Measurements from ENCODE around the gene FOS.
"Not testable (repeated sequence)": the region's sequence is repeated elsewhere in the genome, so short reads cannot be mapped to it uniquely, and the experiment has no call there.

Gene FOS

DNA sequence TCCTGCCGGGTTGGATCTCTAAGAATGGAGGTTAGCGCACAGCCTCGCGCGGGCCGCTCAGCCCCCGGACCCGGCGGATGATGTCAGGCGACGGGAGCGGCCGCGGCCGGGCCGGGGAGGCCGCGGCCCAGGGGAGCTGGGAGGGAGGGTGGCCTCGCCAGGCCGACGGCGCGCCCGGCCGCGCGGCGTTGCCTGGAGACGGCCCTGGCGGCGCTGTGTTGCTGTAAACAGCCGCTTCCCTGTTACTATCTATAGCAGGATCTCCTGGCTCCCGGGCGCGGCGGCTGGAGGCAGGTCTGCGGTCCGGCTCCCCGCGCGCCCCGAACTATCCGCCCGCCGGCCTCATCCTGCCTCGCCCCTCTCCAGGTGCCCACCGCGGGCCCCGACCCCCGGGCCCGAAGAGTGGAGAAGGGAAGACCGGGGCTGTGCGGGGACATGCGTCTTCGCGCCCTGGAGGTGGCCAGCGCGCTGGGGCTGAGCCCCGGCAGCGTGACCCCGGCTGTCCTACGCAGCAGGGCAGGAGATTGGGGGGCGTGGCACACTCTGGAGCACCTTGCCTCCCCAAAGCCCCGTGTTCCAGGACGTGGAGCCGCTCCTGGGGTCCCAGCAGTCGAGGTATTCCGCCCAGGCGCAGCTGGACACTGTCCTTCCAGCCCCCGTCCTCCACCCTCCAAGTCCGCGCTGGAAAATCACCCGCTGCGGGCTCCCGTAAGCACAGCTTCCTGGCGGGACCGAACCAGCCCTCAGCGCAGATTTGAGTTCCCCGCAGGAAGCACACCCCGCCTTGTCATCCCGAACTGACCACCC is 1.4 kb upstream of the FOS start:
- no peak for DNase-seq (ENCODE audit: low read depth)

DNA sequence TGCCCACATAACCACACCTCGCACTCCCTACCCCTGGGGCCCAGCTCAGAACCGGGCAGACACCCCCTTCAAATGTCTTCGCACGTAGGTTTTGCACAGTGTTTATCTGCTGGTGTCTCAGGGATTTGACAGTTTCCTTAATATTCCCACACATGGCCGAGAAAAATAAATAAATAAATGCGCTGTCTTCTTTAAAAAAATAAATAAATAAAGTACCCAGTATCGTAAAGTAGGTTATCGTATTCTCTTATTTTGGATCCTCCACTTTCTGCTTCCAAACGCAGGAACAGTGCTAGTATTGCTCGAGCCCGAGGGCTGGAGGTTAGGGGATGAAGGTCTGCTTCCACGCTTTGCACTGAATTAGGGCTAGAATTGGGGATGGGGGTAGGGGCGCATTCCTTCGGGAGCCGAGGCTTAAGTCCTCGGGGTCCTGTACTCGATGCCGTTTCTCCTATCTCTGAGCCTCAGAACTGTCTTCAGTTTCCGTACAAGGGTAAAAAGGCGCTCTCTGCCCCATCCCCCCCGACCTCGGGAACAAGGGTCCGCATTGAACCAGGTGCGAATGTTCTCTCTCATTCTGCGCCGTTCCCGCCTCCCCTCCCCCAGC is 710 bp upstream of the FOS start:
- no peak for DNase-seq (ENCODE audit: low read depth)

GRCh38 chr14:75279153-75279762 is 630 bp downstream of the FOS start:
- DNase-seq (ENCODE audit: low read depth): no peak

- no peak for DNase-seq (ENCODE audit: low read depth)
Measured at GRCh38 chr14:75279763-75280290, 1.2 kb downstream of the FOS start.

DNA sequence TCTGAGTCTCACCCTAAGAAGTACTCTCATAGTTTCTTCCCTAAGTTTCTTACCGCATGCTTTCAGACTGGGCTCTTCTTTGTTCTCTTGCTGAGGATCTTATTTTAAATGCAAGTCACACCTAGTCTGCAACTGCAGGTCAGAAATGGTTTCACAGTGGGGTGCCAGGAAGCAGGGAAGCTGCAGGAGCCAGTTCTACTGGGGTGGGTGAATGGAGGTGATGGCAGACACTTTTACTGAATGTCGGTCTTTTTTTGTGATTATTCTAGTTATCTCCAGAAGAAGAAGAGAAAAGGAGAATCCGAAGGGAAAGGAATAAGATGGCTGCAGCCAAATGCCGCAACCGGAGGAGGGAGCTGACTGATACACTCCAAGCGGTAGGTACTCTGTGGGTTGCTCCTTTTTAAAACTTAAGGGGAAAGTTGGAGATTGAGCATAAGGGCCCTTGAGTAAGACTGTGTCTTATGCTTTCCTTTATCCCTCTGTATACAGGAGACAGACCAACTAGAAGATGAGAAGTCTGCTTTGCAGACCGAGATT is 1.7 kb downstream of the FOS start:
- DNase-seq (ENCODE audit: low read depth): no peak

- no peak for DNase-seq (ENCODE audit: low read depth)
Measured at GRCh38 chr14:75280831-75281653, 2.4 kb downstream of the FOS start.

DNA sequence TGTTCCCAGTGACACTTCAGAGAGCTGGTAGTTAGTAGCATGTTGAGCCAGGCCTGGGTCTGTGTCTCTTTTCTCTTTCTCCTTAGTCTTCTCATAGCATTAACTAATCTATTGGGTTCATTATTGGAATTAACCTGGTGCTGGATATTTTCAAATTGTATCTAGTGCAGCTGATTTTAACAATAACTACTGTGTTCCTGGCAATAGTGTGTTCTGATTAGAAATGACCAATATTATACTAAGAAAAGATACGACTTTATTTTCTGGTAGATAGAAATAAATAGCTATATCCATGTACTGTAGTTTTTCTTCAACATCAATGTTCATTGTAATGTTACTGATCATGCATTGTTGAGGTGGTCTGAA is 3.0 kb downstream of the FOS start:
- no peak for DNase-seq (ENCODE audit: low read depth)

- DNase-seq (ENCODE audit: low read depth): no peak
Measured at GRCh38 chr14:75282170-75282554, 3.5 kb downstream of the FOS start.

DNA sequence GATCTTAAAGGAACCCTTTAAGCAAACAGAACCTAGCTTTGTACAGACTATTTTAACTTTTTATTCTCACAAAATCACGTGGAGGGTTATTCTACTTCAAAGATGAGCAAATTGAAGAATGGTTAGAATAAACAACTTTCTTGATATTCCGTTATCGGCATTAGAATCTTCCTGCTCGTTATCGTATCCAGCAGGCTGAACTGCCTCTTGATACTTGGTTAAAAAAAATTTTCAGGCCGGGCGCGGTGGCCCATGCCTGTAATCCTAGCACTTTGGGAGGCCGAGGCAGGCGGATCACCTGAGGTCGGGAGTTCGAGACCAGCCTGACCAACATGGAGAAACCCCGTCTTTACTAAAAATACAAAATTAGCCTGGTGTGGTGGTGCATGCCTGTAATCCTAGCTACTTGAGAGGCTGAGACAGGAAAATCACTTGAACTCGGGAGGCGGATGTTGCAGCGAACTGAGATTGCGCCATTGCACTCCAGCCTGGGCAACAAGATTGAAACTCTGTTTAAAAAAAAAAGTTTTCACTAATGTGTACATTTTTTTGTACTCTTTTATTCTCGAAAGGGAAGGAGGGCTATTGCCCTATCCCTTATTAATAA is 4.0 kb downstream of the FOS start:
- DNase-seq (ENCODE audit: low read depth): not testable (repeated sequence)

DNA sequence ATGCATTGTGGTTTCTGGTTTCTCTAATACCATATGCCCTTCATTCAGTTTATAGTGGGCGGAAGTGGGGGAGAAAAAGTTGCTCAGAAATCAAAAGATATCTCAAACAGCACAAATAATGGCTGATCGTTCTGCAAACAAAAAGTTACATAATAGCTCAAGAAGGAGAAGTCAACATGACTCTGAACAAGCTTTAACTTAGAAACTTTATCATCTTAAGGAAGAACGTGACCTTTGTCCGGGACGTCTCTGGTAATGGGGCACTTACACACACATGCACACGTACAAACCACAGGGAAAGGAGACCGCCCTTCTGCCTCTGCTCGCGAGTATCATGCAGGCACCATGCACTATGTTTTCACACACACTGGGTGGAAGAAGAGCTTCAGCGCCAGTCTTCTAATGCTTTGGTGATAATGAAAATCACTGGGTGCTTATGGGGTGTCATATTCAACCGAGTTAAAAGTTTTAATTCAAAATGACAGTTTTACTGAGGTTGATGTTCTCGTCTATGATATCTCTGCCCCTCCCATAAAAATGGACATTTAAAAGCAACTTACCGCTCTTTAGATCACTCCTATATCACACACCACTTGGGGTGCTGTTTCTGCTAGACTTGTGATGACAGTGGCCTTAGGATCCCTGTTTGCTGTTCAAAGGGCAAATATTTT is 4.7 kb downstream of the FOS start:
- no peak for DNase-seq (ENCODE audit: low read depth)

DNA sequence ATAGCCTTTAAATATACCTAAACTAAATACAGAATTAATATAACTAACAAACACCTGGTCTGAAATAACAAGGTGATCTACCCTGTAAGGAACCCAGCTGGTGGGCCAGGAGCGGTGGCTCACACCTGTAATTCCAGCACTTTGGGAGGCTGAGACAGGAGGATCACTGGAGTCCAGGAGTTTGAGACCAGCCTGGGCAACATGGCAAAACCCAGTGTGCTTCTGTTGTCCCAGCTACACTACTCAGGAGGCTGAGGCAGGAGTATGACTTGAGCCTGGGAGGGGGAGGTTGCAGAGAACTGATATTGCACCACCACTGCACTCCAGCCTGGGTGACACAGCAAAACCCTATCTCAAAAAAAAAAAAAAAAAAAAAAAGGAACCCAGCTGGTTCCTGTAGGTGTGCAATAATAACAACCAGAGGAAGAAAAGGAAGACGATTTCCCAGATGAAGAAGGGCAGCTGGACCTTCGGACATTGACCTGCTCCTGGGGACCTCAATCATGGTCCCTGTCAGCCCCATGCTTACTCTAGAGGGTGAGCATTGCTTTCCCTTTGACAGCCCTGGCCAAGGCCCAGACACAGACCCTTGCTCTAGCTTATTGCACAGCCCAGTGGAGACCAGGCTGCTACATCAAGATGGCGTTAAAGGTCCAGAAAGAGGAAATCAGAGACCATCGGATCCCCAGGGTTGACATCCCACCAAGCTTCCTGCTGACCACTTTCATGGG is 5.4 kb downstream of the FOS start:
- no peak for DNase-seq (ENCODE audit: low read depth)

DNA sequence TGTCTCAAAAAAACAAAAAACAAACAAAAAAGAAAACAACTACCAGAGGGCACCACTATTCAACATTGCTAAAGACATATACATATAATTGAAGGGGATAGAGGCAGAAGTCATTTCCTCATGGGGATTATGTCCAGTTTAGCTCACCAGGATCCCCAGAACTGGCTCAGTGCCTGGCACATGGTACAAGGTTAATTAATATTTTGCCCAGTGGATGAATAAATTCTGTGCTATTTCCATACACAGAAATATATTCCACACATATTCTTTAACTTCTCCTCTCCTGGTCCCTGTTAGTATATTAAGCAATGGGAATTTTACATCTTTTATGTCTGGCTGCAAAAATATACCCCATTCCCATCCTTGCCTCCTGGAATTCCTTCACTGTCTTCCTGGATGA is 6.7 kb downstream of the FOS start:
- no peak for DNase-seq (ENCODE audit: low read depth)

DNA sequence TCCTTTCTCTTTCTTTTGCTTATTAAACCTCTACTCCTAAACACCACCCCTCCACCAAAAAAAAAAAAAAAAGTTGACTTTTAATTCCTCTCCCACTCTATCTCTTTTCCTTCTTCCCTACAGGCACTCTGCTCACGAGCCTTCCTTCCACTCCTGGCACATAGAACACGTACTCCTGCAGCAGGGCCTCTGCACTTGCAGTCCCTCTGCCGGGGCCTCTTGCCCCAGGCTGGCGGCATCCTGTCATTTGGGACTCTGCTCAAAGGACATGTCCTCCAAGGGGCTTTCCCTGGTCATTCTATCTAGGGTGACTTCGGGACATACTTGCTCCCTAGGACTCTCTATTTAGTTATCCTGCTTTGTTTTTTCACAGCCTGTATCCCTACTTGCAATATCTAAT is 7.7 kb downstream of the FOS start:
- no peak for DNase-seq (ENCODE audit: low read depth)

- no peak for DNase-seq (ENCODE audit: low read depth)
Measured at GRCh38 chr14:75289840-75290388, 11.3 kb downstream of the FOS start.

DNA sequence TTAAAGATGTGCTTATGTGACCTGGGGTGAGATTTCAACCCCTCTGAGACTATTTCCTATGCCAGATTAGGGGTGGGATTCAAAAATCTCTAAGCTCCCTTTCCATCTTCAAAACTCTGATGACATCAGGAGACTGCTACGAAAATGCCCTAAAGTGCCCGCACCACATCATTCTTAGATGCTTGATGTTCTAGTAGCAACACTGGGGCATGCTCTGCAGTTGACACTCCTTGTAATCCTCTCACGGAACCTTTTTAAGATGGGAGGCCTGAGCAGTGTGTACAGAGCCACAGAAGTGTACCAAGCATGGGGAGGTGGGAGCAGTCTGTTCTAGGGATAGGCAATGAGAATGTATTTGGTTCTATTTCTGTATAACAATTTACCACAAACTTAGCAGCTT is 12.2 kb downstream of the FOS start:
- DNase-seq (ENCODE audit: low read depth): no peak

- no peak for DNase-seq (ENCODE audit: low read depth)
Measured at GRCh38 chr14:75291331-75291730, 12.7 kb downstream of the FOS start.

- no peak for DNase-seq (ENCODE audit: low read depth)
Measured at GRCh38 chr14:75292101-75292563, 13.5 kb downstream of the FOS start.

GRCh38 chr14:75292886-75293285 is 14.3 kb downstream of the FOS start:
- DNase-seq (ENCODE audit: low read depth): no peak

- DNase-seq (ENCODE audit: low read depth): no peak
Measured at GRCh38 chr14:75293920-75294648, 15.5 kb downstream of the FOS start.

All from HS-27A (cell line).